Epithelial cell of proximal tubule (primary cell): ENCODE data around the gene PRKACB. TPM values are rescaled to one million over a fixed set of nuclear protein-coding genes. Genes with fewer than 3 reads are reported as not detected.
"Not testable (repeated sequence)": the region's sequence is repeated elsewhere in the genome, so short reads cannot be mapped to it uniquely, and the experiment has no call there.

Experiments used
- DNase-seq: peaks from one replicate; pipeline ENCODE4 v3.0.0-alpha.2; 2011; ENCODE audit warnings: low read depth
- H3K4me3 ChIP-seq: 2 replicates; pipeline ENCODE4 v1.5.1; 2011; ENCODE audit warnings: low read depth, mild to moderate bottlenecking, low read length
- CTCF ChIP-seq: conservative IDR thresholded peaks from 2 replicates; pipeline ENCODE4 v1.5.1; 2012; ENCODE audit warnings: low read depth, mild to moderate bottlenecking, low read length
- total RNA-seq: library from RNA; depleted of rRNA; stranded (reverse); fragments of >200 nt; gene quantifications from 2 replicates; pipeline ENCODE4 v1.2.3, GENCODE V29; 2015

PRKACB gene
- total RNA-seq, 1 donor from 2014 or later, result 10.1 TPM

- no peak overlapping the region for H3K4me3 ChIP-seq
- TF ChIP-seq CTCF, result no peak
- DNase-seq, result no peak
These were observed 133.4 kb downstream of the PRKACB start for GRCh38 chr1:84277343-84278059.

- no peak for DNase-seq
- no peak for TF ChIP-seq CTCF
These were observed 134.8 kb downstream of the PRKACB start for GRCh38 chr1:84278905-84279304.

GRCh38 chr1:84280912-84281311, 136.8 kb downstream of the PRKACB start:
- no peak for DNase-seq
- TF ChIP-seq CTCF, result no peak

More at GRCh38 chr1:84278905-84279304, 134.8 kb downstream of the PRKACB start:
- no peak overlapping the region for H3K4me3 ChIP-seq

GRCh38 chr1:84282780-84283333, 138.8 kb downstream of the PRKACB start:
- no peak for DNase-seq
- no peak for TF ChIP-seq CTCF
- H3K4me3 ChIP-seq, result no peak overlapping the region

More at GRCh38 chr1:84280912-84281311, 136.8 kb downstream of the PRKACB start:
- H3K4me3 ChIP-seq, result no peak overlapping the region

- DNase-seq, result no peak
- TF ChIP-seq CTCF, result no peak
- H3K4me3 ChIP-seq, result no peak overlapping the region
These were observed 139.3 kb downstream of the PRKACB start for GRCh38 chr1:84283381-84283780.

GRCh38 chr1:84286071-84286470, 142.0 kb downstream of the PRKACB start:
- no peak for DNase-seq
- no peak for TF ChIP-seq CTCF
- H3K4me3 ChIP-seq, result no peak overlapping the region

GRCh38 chr1:84287389-84287788, 143.3 kb downstream of the PRKACB start:
- not testable (repeated sequence) for H3K4me3 ChIP-seq, DNase-seq

Other genes with a start within 250 kb of the PRKACB start
- 2.9 and 5.3 TPM in 2 replicates for gene TTLL7, start 145.1 kb upstream of the PRKACB start, total RNA-seq
- gene SAMD13, start 157.4 kb downstream of the PRKACB start, total RNA-seq, result 0.63 and 0.94 TPM in 2 replicates